ENCODE measurements around the gene TERT.

Gene TERT

DNA sequence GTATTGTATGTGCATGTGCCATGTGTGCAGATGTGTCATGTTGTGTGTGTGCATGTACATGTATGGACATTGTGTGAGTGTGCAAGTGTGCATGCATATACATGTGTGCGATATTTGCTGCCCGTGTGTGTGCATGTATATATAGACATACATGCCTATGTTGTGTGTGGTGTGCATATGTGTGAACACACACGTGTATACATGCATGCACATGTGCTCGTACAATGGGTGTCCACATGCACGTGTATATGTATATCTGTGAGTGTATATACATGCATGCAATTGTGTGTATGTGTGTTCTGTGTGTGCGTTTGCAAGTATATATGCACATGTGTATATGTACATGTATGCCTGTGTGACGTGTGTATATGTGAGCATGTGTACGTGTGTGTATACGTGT is 72.7 kb downstream of the TERT start:
- TF ChIP-seq TAF1 (IDR thresholded peaks at IDR 0.05; ENCODE audit: borderline replicate concordance, low read depth, low read length) (no peak), POLR2AphosphoS5 (IDR thresholded peaks at IDR 0.05; ENCODE audit: low read depth, low read length) (no peak), POLR2A (IDR thresholded peaks at IDR 0.05; ENCODE audit: low read depth, low read length) (no peak)
- FAIRE-seq, result no peak
- DNase-seq (ENCODE audit: insufficient read length), result no peak

DNA sequence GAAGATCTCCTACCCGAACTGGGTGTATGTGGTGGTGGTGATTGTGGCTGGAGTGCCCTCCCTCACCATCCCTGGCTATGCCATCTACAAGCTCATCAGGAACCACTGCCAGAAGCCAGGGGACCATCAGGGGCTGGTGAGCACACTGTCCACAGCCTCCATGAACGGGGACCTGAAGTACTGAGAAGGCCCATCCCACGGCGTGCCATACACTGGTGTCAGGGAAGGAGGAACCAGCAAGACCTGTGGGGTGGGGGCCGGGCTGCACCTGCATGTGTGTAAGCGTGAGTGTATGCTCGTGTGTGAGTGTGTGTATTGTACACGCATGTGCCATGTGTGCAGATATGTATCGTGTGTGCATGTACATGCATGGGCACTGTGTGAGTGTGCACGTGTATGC is 73.1 kb downstream of the TERT start:
- TF ChIP-seq POLR2AphosphoS5 (IDR thresholded peaks at IDR 0.05; ENCODE audit: low read depth, low read length) (no peak), TAF1 (IDR thresholded peaks at IDR 0.05; ENCODE audit: borderline replicate concordance, low read depth, low read length) (no peak), POLR2A (IDR thresholded peaks at IDR 0.05; ENCODE audit: low read depth, low read length) (no peak)
- FAIRE-seq, result no peak

DNA sequence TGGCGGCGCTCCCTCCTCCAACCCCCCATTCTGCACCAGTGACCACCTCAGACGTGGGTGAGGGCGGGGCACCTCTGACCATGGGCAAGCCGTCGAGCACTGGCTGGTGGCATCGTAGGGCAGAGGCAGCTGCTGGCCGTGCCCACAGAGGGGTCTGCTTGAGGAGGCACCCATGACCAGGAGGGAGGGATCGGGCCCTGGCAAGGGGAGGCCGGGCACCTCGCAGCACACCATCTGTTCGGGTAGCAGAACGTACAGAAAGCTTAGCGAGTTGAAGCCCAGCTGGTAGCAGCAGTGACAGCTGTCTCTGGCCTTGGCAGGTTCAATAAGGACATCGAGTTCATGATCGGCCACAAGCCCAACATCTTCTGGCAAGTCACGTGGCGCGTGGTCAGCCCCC is 74.0 kb downstream of the TERT start:
- FAIRE-seq, result no peak
- no peak for DNase-seq (ENCODE audit: insufficient read length)
- TF ChIP-seq TAF1 (IDR thresholded peaks at IDR 0.05; ENCODE audit: borderline replicate concordance, low read depth, low read length), result no peak
- no peak for TF ChIP-seq POLR2AphosphoS5 (IDR thresholded peaks at IDR 0.05; ENCODE audit: low read depth, low read length)
- TF ChIP-seq POLR2A (IDR thresholded peaks at IDR 0.05; ENCODE audit: low read depth, low read length), result no peak

More for the DNA sequence above, 73.1 kb downstream of the TERT start:
- no peak for DNase-seq (ENCODE audit: insufficient read length)

DNA sequence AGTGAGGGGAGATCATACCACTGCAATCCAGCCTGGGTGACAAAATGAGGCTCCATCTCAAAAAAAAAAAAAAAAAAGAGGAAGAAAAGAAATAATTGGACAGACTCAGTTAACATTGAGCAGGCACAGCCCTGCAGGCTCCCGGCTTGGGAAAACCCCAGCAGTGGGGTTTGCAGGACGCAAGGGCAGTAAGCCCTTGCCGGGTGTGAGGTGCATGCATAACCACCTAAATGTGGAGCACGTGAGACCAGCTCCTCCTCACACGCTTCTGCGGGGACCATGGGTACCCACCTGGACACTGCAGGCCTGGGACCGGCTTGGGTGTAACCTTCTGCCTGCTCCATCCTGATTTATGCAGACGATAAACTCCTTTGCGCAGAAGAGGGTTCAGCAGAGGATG is 74.5 kb downstream of the TERT start:
- TF ChIP-seq POLR2A (IDR thresholded peaks at IDR 0.05; ENCODE audit: low read depth, low read length) (no peak), POLR2AphosphoS5 (IDR thresholded peaks at IDR 0.05; ENCODE audit: low read depth, low read length) (no peak), TAF1 (IDR thresholded peaks at IDR 0.05; ENCODE audit: borderline replicate concordance, low read depth, low read length) (no peak)
- no peak for FAIRE-seq
- no peak for DNase-seq (ENCODE audit: insufficient read length)

DNA sequence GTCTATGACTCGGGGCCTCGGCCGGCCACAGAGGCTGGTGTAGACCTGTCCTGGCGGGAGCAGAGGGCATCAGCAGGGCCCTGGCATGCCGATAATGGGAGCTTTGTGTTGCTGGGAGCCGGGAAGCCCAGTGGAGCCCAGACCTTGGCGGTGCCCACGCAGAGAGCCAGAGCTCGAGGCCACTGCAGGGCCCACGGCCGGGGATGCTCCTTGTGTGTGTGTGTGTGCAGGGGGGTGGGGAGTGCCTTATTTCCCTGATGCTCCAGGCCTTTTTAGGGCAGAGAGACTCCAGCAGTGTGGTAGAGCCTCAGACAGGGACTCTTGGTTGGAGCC is 75.1 kb downstream of the TERT start:
- DNase-seq (ENCODE audit: insufficient read length) (no peak), FAIRE-seq (no peak)
- TF ChIP-seq POLR2AphosphoS5 (IDR thresholded peaks at IDR 0.05; ENCODE audit: low read depth, low read length) (no peak), POLR2A (IDR thresholded peaks at IDR 0.05; ENCODE audit: low read depth, low read length) (no peak), TAF1 (IDR thresholded peaks at IDR 0.05; ENCODE audit: borderline replicate concordance, low read depth, low read length) (no peak)

DNA sequence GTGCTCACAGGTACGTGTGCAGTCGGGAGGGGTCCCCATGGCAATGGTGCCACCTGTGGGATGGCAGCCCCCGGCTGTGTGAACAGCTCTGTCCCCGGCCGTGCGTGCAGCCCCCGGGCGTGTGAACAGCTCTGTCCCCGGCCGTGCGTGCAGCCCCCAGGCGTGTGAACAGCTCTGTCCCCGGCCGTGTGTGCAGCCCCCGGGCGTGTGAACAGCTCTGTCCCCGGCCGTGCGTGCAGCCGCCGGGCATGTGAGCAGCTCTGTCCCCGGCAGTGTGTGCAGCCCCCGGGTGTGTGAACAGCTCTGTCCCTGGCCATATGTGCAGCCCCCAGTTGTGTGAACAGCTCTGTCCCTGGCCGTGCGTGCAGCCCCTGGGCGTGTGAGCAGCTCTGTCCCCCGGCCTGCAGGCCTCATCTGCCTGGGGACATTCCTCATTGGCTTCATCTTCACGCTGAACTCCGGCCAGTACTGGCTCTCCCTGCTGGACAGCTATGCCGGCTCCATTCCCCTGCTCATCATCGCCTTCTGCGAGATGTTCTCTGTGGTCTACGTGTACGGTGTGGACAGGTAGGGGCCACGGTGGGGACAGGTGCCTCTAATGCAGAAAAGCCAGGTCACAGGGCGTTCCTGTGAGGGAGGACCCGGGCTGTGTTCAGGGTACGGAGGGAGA is 75.6 kb downstream of the TERT start:
- DNase-seq (ENCODE audit: insufficient read length), result no peak
- TF ChIP-seq POLR2AphosphoS5 (IDR thresholded peaks at IDR 0.05; ENCODE audit: low read depth, low read length), result no peak
- no peak for TF ChIP-seq POLR2A (IDR thresholded peaks at IDR 0.05; ENCODE audit: low read depth, low read length)
- no peak for FAIRE-seq

DNA sequence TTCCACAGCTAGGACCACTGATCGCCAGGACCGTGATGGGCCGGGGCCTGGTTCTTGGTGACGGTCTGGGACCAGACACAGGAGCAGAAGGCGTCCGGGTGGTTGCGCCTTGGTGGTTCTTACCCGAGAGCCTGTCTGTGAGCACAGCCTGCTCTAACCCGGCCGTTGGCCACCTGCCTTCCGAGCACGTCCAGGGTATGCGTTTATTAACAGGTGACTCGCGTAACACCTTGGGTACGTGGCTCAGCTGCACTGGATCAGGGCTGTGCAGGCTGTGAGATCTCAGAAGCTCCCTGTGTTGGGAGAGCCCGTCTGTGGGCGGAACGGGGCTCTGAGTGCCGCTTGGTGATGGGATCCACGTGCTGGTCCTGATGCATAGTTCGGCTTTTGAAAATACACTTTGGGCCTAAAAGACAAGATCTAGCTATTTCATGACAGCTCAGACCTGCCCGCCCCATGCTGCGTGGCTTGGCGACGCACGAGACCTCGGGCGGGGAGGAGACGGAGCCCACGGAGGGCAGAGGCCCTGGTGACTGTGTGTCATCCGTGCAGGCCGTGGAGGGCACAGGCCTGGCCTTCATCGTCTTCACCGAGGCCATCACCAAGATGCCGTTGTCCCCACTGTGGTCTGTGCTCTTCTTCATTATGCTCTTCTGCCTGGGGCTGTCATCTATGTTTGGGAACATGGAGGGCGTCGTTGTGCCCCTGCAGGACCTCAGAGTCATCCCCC is 76.4 kb downstream of the TERT start:
- DNase-seq (ENCODE audit: insufficient read length) (no peak), FAIRE-seq (no peak)
- TF ChIP-seq TAF1 (IDR thresholded peaks at IDR 0.05; ENCODE audit: borderline replicate concordance, low read depth, low read length) (no peak), POLR2AphosphoS5 (IDR thresholded peaks at IDR 0.05; ENCODE audit: low read depth, low read length) (no peak)

DNA sequence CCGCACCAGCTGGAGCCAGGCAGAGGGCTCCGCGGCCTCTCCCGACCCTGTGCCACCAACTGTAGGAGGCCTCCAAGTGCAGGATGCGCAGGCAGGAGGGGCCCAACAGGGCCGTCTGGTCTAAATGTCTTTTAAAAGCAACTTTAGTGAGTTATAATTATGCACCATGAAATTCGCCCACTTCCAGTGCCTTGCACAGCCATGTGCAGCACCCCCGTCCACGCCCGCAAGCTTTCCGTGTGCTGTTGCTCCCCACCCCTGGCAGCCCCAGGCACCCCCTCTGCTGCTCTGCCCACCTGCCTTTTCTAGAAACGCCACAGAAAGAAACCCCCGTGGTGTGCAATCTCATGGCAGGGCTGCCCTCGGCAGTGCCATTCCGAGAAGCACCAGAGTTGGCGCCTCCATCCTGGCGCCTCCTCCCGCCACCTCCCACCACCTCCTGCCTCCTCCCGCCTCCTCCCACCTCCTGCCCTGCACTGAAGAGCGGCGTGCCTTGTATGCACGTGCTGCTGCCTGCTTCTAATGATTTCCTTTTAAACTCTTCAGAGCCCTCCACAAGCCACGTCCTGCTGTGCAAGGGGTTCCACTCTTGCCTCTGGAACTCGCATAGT is 77.2 kb downstream of the TERT start:
- TF ChIP-seq TAF1 (IDR thresholded peaks at IDR 0.05; ENCODE audit: borderline replicate concordance, low read depth, low read length), result no peak
- no peak for TF ChIP-seq POLR2A (IDR thresholded peaks at IDR 0.05; ENCODE audit: low read depth, low read length)
- TF ChIP-seq POLR2AphosphoS5 (IDR thresholded peaks at IDR 0.05; ENCODE audit: low read depth, low read length), result no peak
- FAIRE-seq (no peak), DNase-seq (ENCODE audit: insufficient read length) (no peak)

DNA sequence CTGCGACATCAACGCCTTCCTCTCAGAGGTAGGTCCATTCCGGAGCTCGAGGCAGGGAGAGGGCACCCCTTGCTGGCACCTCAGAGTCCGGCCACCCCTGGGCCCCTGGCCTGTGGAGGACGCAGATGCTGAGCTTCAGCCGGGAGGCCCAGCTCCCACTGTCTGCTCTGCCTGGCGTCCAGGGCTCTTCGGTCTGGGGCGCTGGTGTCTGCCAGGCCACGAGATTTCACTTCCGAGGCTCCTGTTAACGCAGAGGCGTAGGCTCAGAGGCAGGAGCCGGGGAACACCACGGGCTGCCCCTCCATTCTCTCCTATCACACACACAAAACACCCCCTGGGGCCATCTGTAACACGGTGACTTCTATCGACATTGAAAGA is 78.0 kb downstream of the TERT start:
- FAIRE-seq, result no peak
- DNase-seq (ENCODE audit: insufficient read length), result no peak
- no peak for TF ChIP-seq POLR2AphosphoS5 (IDR thresholded peaks at IDR 0.05; ENCODE audit: low read depth, low read length)
- TF ChIP-seq POLR2A (IDR thresholded peaks at IDR 0.05; ENCODE audit: low read depth, low read length), result no peak
- no peak for TF ChIP-seq TAF1 (IDR thresholded peaks at IDR 0.05; ENCODE audit: borderline replicate concordance, low read depth, low read length)

DNA sequence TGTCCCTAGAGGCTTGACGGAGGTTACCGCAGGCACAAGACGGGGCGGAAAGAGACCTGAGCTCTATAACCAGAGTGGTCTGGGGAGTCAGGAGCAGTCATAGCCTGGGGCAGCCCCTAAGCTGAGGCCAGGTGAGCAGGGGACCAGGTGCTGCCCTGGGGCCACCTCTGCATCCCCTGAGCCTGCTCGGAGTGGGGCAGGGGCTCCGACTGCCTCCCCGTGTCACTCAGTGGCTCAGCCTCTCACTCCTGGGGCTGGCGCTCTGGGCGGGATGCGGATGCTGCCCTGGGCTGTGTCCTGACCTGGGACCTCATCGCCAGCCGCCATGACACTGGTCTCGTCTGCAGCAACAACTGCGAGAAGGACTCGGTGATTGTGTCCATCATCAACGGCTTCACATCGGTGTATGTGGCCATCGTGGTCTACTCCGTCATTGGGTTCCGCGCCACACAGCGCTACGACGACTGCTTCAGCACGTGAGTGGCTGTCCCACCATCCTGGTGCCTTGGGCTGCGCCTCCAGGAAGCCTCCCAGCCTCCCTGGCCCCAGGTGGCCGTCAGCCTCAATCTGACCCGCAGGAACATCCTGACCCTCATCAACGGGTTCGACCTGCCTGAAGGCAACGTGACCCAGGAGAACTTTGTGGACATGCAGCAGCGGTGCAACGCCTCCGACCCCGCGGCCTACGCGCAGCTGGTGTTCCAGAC is 78.5 kb downstream of the TERT start:
- FAIRE-seq (no peak), DNase-seq (ENCODE audit: insufficient read length) (no peak)
- TF ChIP-seq TAF1 (IDR thresholded peaks at IDR 0.05; ENCODE audit: borderline replicate concordance, low read depth, low read length) (no peak), POLR2A (IDR thresholded peaks at IDR 0.05; ENCODE audit: low read depth, low read length) (no peak), POLR2AphosphoS5 (IDR thresholded peaks at IDR 0.05; ENCODE audit: low read depth, low read length) (no peak)

DNA sequence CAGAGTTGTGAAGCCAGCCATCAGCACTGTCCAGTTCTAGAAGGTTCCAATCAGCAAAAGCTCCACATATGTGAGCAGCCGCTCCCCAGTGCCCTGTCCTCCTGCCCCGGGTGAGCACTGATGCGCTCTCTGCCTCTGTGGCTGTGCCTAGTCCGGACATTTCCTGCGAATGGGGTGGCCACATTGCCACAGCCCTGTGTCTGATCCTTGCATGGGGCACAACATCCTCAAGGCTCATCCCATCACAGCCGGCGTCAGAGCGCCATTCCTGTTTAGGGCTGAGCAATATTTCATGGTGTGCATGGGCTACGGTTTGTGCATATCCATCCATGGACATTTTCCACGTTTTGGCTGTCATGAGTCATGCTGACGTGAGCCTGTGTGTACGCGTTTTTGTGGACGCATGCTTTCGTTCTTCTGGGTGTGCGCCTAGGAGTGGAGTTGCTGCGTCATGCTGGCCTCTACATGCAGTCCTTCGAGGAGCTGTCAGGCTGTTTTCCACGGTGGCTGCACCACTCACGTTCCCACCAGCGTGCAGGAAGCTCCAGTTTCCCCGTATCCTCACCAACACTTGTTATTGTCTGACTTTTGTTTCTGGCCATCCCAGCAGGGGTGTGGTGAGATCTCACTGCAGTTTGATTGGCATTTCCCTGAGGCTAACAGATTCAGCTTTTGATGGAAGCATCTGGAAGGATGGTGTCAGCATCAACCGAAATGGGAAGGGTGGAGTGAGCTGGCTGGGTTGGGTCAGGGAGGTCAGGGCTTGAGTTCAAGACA is 79.4 kb downstream of the TERT start:
- DNase-seq (ENCODE audit: insufficient read length) (no peak), FAIRE-seq (no peak)
- TF ChIP-seq POLR2AphosphoS5 (IDR thresholded peaks at IDR 0.05; ENCODE audit: low read depth, low read length) (no peak), TAF1 (IDR thresholded peaks at IDR 0.05; ENCODE audit: borderline replicate concordance, low read depth, low read length) (no peak), POLR2A (IDR thresholded peaks at IDR 0.05; ENCODE audit: low read depth, low read length) (no peak)
